H1 (cell line): ENCODE measurements around the gene LRRC45. TPM values are rescaled to one million over a fixed set of nuclear protein-coding genes. Genes with fewer than 3 reads are reported as not detected.

Source experiments
- BRCA1 ChIP-seq: IDR thresholded peaks from 2 replicates; pipeline ENCODE4 v1.6.1; 2012; ENCODE audit warnings: low read depth, low read length, improper control_type of control experiment
- CREB1 ChIP-seq: IDR thresholded peaks from 2 replicates; pipeline ENCODE4 v1.6.1; 2012; ENCODE audit warnings: inconsistent platforms
- EZH2 ChIP-seq: fragments of 200-600 bp; sonication (generic); IDR thresholded peaks from 2 replicates; pipeline ENCODE4 v1.7.1; 2012; ENCODE audit warnings: low read depth, mild to moderate bottlenecking, moderate library complexity, low read length, inconsistent platforms; ENCODE audit not compliant: severe bottlenecking
- SIX5 ChIP-seq: IDR thresholded peaks from 2 replicates; pipeline ENCODE4 v1.6.1; 2011; ENCODE audit warnings: mild to moderate bottlenecking, low read depth, low read length
- polyA plus RNA-seq, 7 experiments: library from polyadenylated mRNA; depleted of rRNA in 3 of 7; stranded (reverse) in 5 of 7; unstranded in 2 of 7; fragments of >200 nt in 5 of 7; fragments of 200-250 nt in 2 of 7; gene quantifications; 1 replicate in 5 of 7; 2 replicates in 1 of 7; 4 replicates in 1 of 7; pipeline versions ENCODE4 v1.2.1 to v1.2.3, GENCODE V29; 2011 to 2013; ENCODE audit warnings: missing spikeins in 2 of 7, mixed read lengths in 2 of 7
- total RNA-seq: library from RNA; stranded (reverse); fragmentation: NEBNext Ultra II Directional; extraction: Animal tissue kit (Norgen Biotek cat#: 25700); gene quantifications from 2 replicates; pipeline ENCODE4 v1.2.1, GENCODE V29; 2021

LRRC45 gene
- total and polyA plus RNA-seq, 2 of the 8 experiments (the other 6 are each of a cell fraction or from before 2014, with no cell fraction given): 11.5 to 29.0 TPM

DNA sequence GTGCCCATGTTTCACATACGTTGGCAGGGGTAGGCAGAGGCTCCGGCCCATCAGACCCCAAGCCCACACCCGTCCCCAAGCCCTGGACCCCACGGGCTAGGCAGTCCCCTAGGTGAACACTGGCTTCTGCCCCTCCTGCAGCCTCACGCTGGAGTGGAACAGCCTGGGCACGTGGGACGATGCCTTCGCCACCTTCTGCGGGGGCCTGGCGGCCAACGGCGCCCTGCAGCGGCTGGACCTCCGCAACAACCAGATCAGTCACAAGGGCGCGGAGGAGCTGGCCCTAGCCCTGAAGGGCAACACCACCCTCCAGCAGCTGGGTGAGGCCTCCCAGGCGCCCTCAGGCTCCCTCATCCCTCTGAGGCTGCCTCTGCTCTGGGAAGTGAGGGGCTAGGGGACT is 1.8 kb downstream of the LRRC45 start (continued):
- TF ChIP-seq BRCA1: no peak
- TF ChIP-seq SIX5: no peak
- no peak for TF ChIP-seq CREB1
- no peak for TF ChIP-seq EZH2
